GM12801 (cell line): ENCODE data around the gene COQ8B.

Experiments used
- TF ChIP-seq, protein P1 (sequence below): IDR thresholded peaks from one replicate; pipeline ENCODE4 v1.5.1; 2011; ENCODE audit warnings: control low read depth; ENCODE audit not compliant: insufficient read length; ENCODE audit errors: extremely low read depth

Gene COQ8B

DNA sequence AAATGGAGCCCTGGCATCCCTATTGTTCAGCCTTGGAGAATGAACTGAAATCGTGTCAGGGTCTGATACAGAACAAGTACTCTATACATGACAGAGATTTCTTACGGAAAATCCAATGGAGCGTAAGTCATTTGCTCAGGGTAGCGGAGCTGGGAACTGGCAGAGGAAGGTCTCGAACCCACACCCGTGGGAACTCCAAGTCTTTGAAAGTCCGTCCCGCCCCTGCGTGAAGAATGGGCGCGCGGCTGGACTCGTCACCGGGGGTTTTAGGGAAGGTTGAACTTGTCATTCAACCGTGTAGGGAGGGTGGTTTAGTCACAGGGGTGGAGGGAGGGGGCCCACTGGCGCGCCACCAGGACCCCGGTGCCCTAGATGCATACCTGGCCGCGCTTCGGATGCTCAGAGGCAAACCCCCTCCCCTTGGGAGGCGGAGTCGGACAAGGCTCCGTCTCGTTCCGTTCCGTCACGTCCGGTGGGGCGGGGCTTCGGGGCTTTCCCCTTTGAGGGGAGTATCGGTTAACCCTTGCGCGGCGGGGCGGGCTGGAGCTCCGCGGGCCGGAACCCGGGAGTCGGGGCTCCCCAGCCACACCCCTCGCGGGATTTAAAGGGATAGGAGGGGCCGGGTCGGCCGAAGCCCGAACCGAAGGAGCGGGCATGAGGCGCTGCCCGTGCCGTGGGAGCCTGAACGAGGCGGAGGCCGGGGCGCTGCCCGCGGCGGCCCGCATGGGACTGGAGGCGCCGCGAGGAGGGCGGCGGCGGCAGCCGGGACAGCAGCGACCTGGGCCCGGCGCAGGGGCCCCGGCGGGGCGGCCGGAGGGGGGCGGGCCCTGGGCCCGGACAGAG, at the start of gene COQ8B, which contains the start of gene ITPKC:
Gene COQ8B (minus strand): TSS at position 405 of the 843 bp plus-strand sequence. CDS start 2,254 bp downstream, outside the sequence.
Gene ITPKC (plus strand): TSS at position 631 of the 843 bp plus-strand sequence. CDS start 24 bp downstream, at position 655.
- TF ChIP-seq, protein P1, sequence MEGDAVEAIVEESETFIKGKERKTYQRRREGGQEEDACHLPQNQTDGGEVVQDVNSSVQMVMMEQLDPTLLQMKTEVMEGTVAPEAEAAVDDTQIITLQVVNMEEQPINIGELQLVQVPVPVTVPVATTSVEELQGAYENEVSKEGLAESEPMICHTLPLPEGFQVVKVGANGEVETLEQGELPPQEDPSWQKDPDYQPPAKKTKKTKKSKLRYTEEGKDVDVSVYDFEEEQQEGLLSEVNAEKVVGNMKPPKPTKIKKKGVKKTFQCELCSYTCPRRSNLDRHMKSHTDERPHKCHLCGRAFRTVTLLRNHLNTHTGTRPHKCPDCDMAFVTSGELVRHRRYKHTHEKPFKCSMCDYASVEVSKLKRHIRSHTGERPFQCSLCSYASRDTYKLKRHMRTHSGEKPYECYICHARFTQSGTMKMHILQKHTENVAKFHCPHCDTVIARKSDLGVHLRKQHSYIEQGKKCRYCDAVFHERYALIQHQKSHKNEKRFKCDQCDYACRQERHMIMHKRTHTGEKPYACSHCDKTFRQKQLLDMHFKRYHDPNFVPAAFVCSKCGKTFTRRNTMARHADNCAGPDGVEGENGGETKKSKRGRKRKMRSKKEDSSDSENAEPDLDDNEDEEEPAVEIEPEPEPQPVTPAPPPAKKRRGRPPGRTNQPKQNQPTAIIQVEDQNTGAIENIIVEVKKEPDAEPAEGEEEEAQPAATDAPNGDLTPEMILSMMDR, result no peak

- TF ChIP-seq, protein P1, result no peak
Measured at GRCh38 chr19:40763963-40764362, 47.3 kb upstream of the COQ8B start.

DNA sequence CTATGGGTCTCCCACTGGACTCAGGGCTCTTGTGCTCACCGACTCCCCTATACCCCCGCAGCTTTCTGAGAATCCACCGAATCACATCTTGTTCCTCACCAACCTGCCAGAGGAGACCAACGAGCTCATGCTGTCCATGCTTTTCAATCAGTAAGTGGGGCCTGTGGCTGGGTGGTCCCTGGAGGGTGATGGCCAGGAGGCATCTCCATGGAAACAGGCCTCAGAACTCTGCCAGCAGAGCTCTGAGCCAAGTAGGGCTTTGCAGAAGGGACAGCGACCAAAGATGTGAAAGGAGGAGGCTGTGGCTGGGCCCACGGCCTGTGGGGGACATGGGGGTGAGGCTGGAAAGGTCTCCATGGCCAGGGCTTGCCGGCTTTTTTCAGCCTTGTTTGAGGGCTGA, 46.8 kb upstream of the COQ8B start:
- TF ChIP-seq, protein P1, result no peak

DNA sequence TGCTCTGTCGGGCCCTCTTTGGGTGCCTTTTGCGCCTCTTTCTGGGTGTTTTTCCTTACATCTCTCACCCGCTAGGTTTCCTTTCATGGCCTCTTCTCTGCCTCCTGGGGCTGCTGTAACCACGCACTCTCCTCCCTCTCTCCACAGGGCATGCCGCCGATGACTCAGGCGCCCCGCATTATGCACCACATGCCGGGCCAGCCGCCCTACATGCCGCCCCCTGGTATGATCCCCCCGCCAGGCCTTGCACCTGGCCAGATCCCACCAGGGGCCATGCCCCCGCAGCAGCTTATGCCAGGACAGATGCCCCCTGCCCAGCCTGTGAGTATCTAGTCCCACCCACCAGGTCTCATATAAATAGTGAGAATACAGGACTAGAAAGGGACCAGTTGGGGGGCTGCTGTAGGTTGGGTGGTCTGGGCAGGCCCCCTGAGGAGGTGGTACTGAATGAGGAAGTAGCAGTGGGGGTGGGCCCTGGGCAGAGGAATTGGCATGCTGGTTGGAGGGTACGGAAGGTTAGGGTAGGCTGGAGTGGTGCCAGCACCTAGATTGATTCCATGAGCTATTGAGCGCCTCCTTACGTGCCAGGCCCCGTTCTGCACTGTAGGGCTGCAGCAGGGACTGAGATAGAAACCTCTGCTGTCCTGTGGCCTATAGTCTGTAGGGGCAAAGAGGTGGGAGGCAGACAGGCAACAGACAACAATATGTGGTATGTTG, 46.2 kb upstream of the COQ8B start:
- TF ChIP-seq, protein P1, result no peak

DNA sequence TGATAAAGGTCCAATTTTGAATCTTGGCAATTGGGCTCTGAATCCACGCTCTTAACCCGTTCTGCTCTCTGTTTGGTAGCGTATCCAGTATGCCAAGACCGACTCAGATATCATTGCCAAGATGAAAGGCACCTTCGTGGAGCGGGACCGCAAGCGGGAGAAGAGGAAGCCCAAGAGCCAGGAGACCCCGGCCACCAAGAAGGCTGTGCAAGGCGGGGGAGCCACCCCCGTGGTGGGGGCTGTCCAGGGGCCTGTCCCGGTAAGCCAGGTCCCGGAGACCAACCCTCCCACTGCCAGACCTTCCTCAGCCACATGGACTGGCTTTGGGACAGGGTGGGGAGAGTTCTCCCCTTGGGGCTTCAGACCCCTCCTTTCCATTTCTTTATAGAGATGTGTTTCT, 42.7 kb upstream of the COQ8B start:
- TF ChIP-seq, protein P1, result no peak

DNA sequence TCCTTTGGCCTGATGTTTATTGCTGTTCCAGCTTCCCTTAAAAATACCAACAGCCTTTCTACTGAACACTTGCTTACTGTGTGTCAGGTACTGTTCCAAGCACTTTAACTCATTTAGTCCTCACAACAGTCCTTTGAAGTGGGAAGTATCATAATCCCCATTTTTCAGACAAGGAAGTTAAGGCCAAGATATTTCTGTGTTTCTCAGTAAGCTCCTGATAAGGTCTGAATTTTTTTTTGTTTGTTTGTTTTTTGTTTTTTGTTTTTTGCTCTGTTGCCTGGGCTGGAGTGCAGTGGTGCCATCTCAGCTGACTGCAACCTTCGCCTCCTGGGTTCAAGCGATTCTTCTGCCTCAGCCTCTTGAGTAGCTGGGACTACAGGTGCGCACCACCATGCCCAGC, 41.8 kb upstream of the COQ8B start:
- TF ChIP-seq, protein P1, result no peak

GRCh38 chr19:40756502-40757110, 39.9 kb upstream of the COQ8B start:
- TF ChIP-seq, protein P1, result no peak
